ENCODE measurements around the gene ABI1. TPM values are rescaled to one million over a fixed set of nuclear protein-coding genes. Genes with fewer than 3 reads are reported as not detected.
A peak's percentile ranks its signal among the peaks of the same experiment; 100 is the strongest.

Gene ABI1
- total and polyA plus RNA-seq, 9 of the 15 experiments (the other 6 are each of a cell fraction or from before 2014, with no cell fraction given): 22.1 to 52.3 (median 39.0) TPM

DNA sequence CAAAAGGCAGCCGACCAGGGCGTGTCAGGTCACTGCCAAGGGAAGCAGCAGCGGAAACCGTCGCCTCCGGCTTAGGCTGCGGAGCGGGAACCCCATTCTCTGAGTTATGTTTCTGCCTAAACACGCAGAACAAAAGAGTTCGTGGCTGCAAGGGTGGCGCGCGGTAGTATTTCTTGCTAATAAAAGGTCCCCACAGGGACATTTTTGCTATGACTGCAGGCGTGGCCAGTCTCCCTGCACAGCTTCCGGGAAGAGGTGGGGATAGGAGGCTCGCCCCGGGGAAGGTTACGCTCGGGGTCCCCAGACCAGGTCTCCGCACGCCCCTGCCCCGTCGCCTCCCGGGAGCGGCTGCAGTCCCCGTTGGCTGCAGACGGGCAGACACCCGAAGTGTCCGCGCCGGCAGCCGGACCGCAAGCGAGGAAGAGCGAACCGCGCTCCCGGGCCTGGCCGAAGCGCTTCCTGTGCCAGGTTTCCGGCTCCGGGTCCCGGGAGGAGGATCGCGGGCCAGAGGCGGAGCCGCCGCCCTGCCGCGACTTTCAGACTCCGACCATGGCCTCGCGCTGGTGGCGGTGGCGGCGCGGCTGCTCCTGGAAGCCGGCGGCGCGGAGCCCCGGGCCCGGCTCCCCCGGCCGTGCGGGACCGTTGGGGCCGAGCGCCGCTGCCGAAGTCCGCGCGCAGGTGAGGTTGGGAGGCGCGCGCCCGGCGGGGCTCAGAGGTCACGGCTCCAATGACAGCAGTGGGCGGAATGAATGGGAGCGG, 163.4 kb downstream of the ABI1 start, which contains the start of gene PDSS1 (continued):
- TF ChIP-seq HNRNPK (IDR thresholded peaks at IDR 0.05; ENCODE audit: low read depth, low read length, poor library complexity, severe bottlenecking): no peak
- TF ChIP-seq OTX1 (CRISPR knock-in tag; IDR thresholded peaks at IDR 0.05): 0 out of 2 replicates have a peak, but pooled peaks have one; percentile 21
- TF ChIP-seq RCOR1 (IDR thresholded peaks at IDR 0.05; ENCODE audit: borderline replicate concordance in 1 of 2, low read depth in 2 of 2, low read length in 2 of 2): no peak
- TF ChIP-seq, protein P1, sequence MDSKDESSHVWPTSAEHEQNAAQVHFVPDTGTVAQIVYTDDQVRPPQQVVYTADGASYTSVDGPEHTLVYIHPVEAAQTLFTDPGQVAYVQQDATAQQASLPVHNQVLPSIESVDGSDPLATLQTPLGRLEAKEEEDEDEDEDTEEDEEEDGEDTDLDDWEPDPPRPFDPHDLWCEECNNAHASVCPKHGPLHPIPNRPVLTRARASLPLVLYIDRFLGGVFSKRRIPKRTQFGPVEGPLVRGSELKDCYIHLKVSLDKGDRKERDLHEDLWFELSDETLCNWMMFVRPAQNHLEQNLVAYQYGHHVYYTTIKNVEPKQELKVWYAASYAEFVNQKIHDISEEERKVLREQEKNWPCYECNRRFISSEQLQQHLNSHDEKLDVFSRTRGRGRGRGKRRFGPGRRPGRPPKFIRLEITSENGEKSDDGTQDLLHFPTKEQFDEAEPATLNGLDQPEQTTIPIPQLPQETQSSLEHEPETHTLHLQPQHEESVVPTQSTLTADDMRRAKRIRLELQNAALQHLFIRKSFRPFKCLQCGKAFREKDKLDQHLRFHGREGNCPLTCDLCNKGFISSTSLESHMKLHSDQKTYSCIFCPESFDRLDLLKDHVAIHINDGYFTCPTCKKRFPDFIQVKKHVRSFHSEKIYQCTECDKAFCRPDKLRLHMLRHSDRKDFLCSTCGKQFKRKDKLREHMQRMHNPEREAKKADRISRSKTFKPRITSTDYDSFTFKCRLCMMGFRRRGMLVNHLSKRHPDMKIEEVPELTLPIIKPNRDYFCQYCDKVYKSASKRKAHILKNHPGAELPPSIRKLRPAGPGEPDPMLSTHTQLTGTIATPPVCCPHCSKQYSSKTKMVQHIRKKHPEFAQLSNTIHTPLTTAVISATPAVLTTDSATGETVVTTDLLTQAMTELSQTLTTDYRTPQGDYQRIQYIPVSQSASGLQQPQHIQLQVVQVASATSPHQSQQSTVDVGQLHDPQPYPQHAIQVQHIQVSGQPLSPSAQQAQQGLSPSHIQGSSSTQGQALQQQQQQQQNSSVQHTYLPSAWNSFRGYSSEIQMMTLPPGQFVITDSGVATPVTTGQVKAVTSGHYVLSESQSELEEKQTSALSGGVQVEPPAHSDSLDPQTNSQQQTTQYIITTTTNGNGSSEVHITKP (IDR thresholded peaks at IDR 0.05; ENCODE audit: partially characterized antibody): no peak
- TF ChIP-seq PRMT5 (CRISPR knock-in tag; IDR thresholded peaks at IDR 0.05): no peak
- TF ChIP-seq JUND (IDR thresholded peaks at IDR 0.05; ENCODE audit: borderline replicate concordance, low read depth, low read length): 0 out of 2 replicates have a peak, but pooled peaks have one; percentile 5
- TF ChIP-seq JUND (tag; IDR thresholded peaks at IDR 0.05; ENCODE audit: borderline replicate concordance, low read depth, low read length): no peak
- no peak for TF ChIP-seq ASH1L (IDR thresholded peaks at IDR 0.05; ENCODE audit: borderline replicate concordance, low read depth, partially characterized antibody)
- 0 out of 2 replicates have a peak, but pooled peaks have one; percentile 67 for TF ChIP-seq GATAD2B (IDR thresholded peaks at IDR 0.05; ENCODE audit: borderline replicate concordance)
- peak; percentile 42; the same call in 1 of the 2 replicates for TF ChIP-seq EHMT2 (IDR thresholded peaks at IDR 0.05)
- no peak for TF ChIP-seq JUNB (CRISPR knock-in tag; conservative IDR thresholded peaks at IDR 0.05)
- TF ChIP-seq CXXC5 (CRISPR knock-in tag; IDR thresholded peaks at IDR 0.05): peak; percentile 68
- TF ChIP-seq, protein P2, sequence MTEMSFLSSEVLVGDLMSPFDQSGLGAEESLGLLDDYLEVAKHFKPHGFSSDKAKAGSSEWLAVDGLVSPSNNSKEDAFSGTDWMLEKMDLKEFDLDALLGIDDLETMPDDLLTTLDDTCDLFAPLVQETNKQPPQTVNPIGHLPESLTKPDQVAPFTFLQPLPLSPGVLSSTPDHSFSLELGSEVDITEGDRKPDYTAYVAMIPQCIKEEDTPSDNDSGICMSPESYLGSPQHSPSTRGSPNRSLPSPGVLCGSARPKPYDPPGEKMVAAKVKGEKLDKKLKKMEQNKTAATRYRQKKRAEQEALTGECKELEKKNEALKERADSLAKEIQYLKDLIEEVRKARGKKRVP (CRISPR knock-in tag; IDR thresholded peaks at IDR 0.05): no peak
- TF ChIP-seq SMARCC2 (IDR thresholded peaks at IDR 0.05; ENCODE audit: low read depth): no peak
- TF ChIP-seq HMGN3 (IDR thresholded peaks at IDR 0.05; ENCODE audit: borderline replicate concordance, extremely low read depth, insufficient read length, low read depth, low read length): peak; percentile 34
- TF ChIP-seq MAFK (IDR thresholded peaks at IDR 0.05; ENCODE audit: low read length): no peak
- peak; percentile 96 for TF ChIP-seq RBFOX2 (IDR thresholded peaks at IDR 0.05; ENCODE audit: low read depth, low read length)
